Stimulated activated CD4-positive, alpha-beta T cell treated with anti-CD3 and anti-CD28 coated beads, Interleukin-12 subunit alpha, Interleukin-12 subunit beta, amount 100 ng/mL, for 24 hours (primary cell): ENCODE results near the gene SYNGAP1.
"Not testable (repeated sequence)": the region's sequence is repeated elsewhere in the genome, so short reads cannot be mapped to it uniquely, and the experiment has no call there.

Source experiments
- DNase-seq, 2 experiments: peaks; one replicate each; pipeline ENCODE4 v3.0.0-alpha.2; 2020; ENCODE audit warnings: low read depth in 2 of 2

SYNGAP1 gene

GRCh38 chr6:33419580-33420490 is at the start of gene SYNGAP1:
TSS of gene SYNGAP1 (plus strand) at chr6:33420065. CDS start at chr6:33420265, 200 bp downstream.
- no peak for DNase-seq

- not testable (repeated sequence) for DNase-seq
These were observed 48.0 kb upstream of the SYNGAP1 start for GRCh38 chr6:33371901-33372300.

GRCh38 chr6:33372526-33373123 is 47.2 kb upstream of the SYNGAP1 start:
- DNase-seq, result no peak

- DNase-seq, result no peak
These were observed 45.6 kb upstream of the SYNGAP1 start for GRCh38 chr6:33373960-33374910.

- no peak for DNase-seq
These were observed 44.7 kb upstream of the SYNGAP1 start for GRCh38 chr6:33375143-33375671.

GRCh38 chr6:33377171-33377570 is 42.7 kb upstream of the SYNGAP1 start:
- no peak for DNase-seq

GRCh38 chr6:33379184-33379583 is 40.7 kb upstream of the SYNGAP1 start:
- not testable (repeated sequence) for DNase-seq

- no peak for DNase-seq
These were observed 39.4 kb upstream of the SYNGAP1 start for GRCh38 chr6:33380272-33380981.

- DNase-seq, result no peak
These were observed 36.3 kb upstream of the SYNGAP1 start for GRCh38 chr6:33383427-33384185.

- no peak for DNase-seq
These were observed 35.3 kb upstream of the SYNGAP1 start for GRCh38 chr6:33384581-33385020.

GRCh38 chr6:33390173-33390572 is 29.7 kb upstream of the SYNGAP1 start:
- no peak for DNase-seq

- no peak for DNase-seq
These were observed 29.0 kb upstream of the SYNGAP1 start for GRCh38 chr6:33390767-33391277.

GRCh38 chr6:33391278-33391921 is 28.5 kb upstream of the SYNGAP1 start, which contains the start of gene KIFC1:
TSS of gene KIFC1 (plus strand) at chr6:33391823. CDS start at chr6:33391986, 163 bp downstream.
- peak; percentile 99 for DNase-seq

- DNase-seq, result peak in 1 of 2 experiments; percentile 49
These were observed 27.8 kb upstream of the SYNGAP1 start for GRCh38 chr6:33391922-33392594.

GRCh38 chr6:33392595-33392948 is 27.3 kb upstream of the SYNGAP1 start:
- DNase-seq, result no peak

GRCh38 chr6:33392979-33393378 is 26.9 kb upstream of the SYNGAP1 start:
- DNase-seq, result no peak

GRCh38 chr6:33397541-33397940 is 22.3 kb upstream of the SYNGAP1 start:
- DNase-seq, result no peak

- DNase-seq, result not testable (repeated sequence)
These were observed 21.3 kb upstream of the SYNGAP1 start for GRCh38 chr6:33398601-33399000.

GRCh38 chr6:33399881-33400280 is 20.0 kb upstream of the SYNGAP1 start:
- DNase-seq, result not testable (repeated sequence)
